ENCODE results near the gene LYPD3.

DNA sequence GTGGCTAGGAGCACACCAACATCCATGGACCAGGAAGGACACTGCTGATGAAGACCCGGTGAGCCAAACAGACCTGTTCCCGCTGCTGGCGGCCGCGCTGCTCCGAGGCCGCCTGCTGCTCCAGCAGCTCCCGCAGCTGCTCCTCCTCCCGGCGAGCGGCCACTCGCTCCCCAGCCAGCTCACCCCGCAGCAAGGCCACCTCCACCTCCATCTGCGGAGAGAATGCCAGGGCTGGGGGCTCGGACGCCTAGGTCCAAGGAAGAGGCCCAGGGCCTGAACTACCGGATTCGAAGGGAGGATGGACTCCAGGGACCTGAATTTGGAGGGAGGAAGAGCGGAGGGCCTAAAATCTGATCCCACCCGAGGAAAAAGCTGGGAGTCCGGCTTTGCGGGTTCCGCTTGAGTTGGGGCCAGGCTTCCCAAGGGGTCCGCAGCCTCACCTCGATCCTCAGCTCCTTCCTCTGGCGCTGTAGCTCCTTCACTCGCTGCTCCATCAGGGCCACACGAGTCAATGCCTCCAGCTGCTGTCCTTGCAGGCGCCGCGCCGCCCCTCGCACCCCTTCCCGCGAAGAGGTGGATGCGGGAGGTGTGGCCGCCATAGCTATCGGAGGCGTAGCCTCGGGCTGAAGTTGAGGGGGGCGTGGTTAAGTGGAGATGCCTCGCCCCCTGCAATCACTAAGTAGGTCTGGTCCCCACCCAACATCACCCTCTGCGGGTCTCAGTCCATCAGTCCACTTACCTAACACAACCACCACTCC lies 36.4 kb upstream of the LYPD3 start:
- TF ChIP-seq, protein P1, sequence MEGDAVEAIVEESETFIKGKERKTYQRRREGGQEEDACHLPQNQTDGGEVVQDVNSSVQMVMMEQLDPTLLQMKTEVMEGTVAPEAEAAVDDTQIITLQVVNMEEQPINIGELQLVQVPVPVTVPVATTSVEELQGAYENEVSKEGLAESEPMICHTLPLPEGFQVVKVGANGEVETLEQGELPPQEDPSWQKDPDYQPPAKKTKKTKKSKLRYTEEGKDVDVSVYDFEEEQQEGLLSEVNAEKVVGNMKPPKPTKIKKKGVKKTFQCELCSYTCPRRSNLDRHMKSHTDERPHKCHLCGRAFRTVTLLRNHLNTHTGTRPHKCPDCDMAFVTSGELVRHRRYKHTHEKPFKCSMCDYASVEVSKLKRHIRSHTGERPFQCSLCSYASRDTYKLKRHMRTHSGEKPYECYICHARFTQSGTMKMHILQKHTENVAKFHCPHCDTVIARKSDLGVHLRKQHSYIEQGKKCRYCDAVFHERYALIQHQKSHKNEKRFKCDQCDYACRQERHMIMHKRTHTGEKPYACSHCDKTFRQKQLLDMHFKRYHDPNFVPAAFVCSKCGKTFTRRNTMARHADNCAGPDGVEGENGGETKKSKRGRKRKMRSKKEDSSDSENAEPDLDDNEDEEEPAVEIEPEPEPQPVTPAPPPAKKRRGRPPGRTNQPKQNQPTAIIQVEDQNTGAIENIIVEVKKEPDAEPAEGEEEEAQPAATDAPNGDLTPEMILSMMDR (IDR thresholded peaks at IDR 0.05): no peak
- TF ChIP-seq POLR2A (IDR thresholded peaks at IDR 0.05): no peak

Measured in Peyer's patch (tissue), 4 donors.